Neuron (in vitro differentiated cells): ENCODE measurements around the gene CRYBA1.
"Not testable (repeated sequence)": the region's sequence is repeated elsewhere in the genome, so short reads cannot be mapped to it uniquely, and the experiment has no call there.

Experiments
- H2AFZ ChIP-seq: one replicate; pipeline ENCODE4 v1.6.1; 2013; ENCODE audit warnings: low read depth, mild to moderate bottlenecking, inconsistent platforms, low read length, moderate library complexity
- H3K27me3 ChIP-seq: one replicate; pipeline ENCODE4 v1.6.1; 2013; ENCODE audit warnings: low read length; ENCODE audit not compliant: insufficient read depth
- H3K36me3 ChIP-seq: one replicate; pipeline ENCODE4 v1.6.1; 2013; ENCODE audit warnings: low read length; ENCODE audit not compliant: insufficient read depth
- H3K4me1 ChIP-seq: one replicate; pipeline ENCODE4 v1.6.1; 2013; ENCODE audit warnings: low read length; ENCODE audit not compliant: insufficient read depth
- H3K4me3 ChIP-seq: 2 replicates; pipeline ENCODE4 v1.5.1; 2013; ENCODE audit warnings: mild to moderate bottlenecking, low read length, moderate library complexity
- H3K9me3 ChIP-seq: one replicate; pipeline ENCODE4 v1.6.1; 2013; ENCODE audit warnings: low read length

CRYBA1 gene

GRCh38 chr17:29263916-29264315 lies 17.3 kb downstream of the CRYBA1 start:
- Histone ChIP-seq H3K4me1 (no peaks in the 10 kb centered on the region), H2AFZ (no peak overlapping the region), H3K27me3 (no peaks in the 10 kb centered on the region), H3K4me3 (no peak overlapping the region), H3K9me3 (no peaks in the 10 kb centered on the region), H3K36me3 (peaks cover 78% of the 10 kb centered on the region)

DNA sequence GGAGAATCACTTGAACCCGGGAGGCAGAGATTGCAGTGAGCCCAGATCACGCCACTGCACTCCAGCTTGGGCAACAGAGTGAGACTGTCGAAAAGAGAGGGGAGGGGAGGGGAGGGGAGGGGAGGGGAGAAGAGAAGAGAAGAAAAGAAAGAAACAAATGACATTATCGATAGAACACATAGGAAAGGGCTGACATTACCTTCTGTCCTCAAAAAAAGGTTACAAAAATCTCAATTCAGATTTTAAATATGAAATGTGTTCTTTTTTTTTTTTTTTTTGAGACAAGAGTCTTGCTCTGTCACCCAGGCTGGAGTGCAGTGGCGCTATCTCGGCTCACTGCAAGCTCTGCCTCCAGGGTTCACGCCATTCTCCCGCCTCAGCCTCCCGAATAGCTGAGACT lies 25.3 kb downstream of the CRYBA1 start:
- Histone ChIP-seq H3K36me3 (peaks cover 61% of the 10 kb centered on the region), H3K9me3 (peaks cover 21% of the 10 kb centered on the region)
- not testable (repeated sequence) for H2AFZ ChIP-seq, H3K4me3 ChIP-seq, H3K4me1 ChIP-seq, H3K27me3 ChIP-seq

DNA sequence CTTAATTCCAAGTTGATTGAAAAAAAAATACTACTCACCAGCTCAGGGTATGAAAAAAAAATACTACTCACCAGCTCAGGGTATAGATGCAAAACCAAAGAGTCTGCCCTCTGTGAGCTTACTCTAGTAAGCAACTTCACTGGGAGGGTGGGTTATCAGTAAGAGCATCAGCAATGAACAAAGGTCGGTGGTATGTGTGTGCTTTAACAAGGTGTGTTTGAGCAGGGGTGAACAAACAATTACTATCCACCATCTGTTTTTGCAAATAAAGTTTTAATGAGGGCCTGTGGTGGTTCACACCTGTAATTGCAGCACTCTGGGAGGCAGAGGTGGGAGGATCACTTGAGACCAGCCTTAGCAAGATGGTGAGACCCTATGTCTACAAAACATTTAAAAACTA lies 27.3 kb downstream of the CRYBA1 start:
- H3K9me3 ChIP-seq, result peaks cover 38% of the 10 kb centered on the region
- H3K36me3 ChIP-seq, result peaks cover 69% of the 10 kb centered on the region

GRCh38 chr17:29278692-29279091 lies 32.0 kb downstream of the CRYBA1 start:
- Histone ChIP-seq H3K9me3 (peaks cover 65% of the 10 kb centered on the region), H3K4me1 (no peaks in the 10 kb centered on the region), H3K4me3 (no peak overlapping the region), H2AFZ (no peak overlapping the region), H3K36me3 (peaks cover 82% of the 10 kb centered on the region), H3K27me3 (no peaks in the 10 kb centered on the region)

More for the DNA sequence above, 27.3 kb downstream of the CRYBA1 start:
- H2AFZ ChIP-seq, result no peak overlapping the region
- no peak overlapping the region for H3K4me3 ChIP-seq
- no peaks in the 10 kb centered on the region for H3K27me3 ChIP-seq
- no peaks in the 10 kb centered on the region for H3K4me1 ChIP-seq

GRCh38 chr17:29279397-29280070 lies 32.9 kb downstream of the CRYBA1 start:
- H3K9me3 ChIP-seq, result peaks cover 61% of the 10 kb centered on the region
- no peaks in the 10 kb centered on the region for H3K4me1 ChIP-seq
- peaks cover 80% of the 10 kb centered on the region for H3K36me3 ChIP-seq
- H3K27me3 ChIP-seq, result no peaks in the 10 kb centered on the region
- H3K4me3 ChIP-seq, result no peak overlapping the region
- H2AFZ ChIP-seq, result no peak overlapping the region

DNA sequence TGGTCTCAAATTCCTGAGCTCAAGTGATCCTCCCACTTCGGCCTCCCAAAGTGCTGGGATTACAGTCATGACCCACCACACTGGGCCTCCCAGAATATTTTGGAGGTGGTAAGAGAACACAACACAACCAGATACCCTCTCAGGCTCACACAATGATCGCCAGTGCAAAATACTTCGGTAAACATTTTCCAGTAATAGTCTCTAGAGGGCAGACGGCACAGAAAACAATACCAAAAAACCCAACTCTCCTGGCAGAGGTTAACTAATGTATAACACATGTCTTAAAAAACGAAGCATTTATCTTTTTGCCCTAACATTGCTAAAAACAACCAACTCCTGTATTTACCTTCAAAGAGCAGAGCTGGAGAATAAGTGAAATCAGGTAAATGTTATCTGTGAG lies 36.8 kb downstream of the CRYBA1 start:
- H3K4me3 ChIP-seq, result no peak overlapping the region
- H2AFZ ChIP-seq, result no peak overlapping the region
- H3K36me3 ChIP-seq, result peaks cover 83% of the 10 kb centered on the region
- H3K27me3 ChIP-seq, result no peaks in the 10 kb centered on the region
- H3K4me1 ChIP-seq, result no peaks in the 10 kb centered on the region
- H3K9me3 ChIP-seq, result peaks cover 45% of the 10 kb centered on the region

- H3K36me3 ChIP-seq, result peaks cover 83% of the 10 kb centered on the region
Observed at GRCh38 chr17:29283961-29284360, 37.3 kb downstream of the CRYBA1 start.

GRCh38 chr17:29289852-29290251 lies 43.2 kb downstream of the CRYBA1 start:
- peaks cover 14% of the 10 kb centered on the region for H3K4me1 ChIP-seq
- H3K27me3 ChIP-seq, result no peaks in the 10 kb centered on the region
- H3K9me3 ChIP-seq, result peaks cover 12% of the 10 kb centered on the region
- peaks cover 54% of the 10 kb centered on the region for H3K36me3 ChIP-seq
- H2AFZ ChIP-seq, result no peak overlapping the region
- no peak overlapping the region for H3K4me3 ChIP-seq

More at GRCh38 chr17:29283961-29284360, 37.3 kb downstream of the CRYBA1 start:
- Histone ChIP-seq H2AFZ (no peak overlapping the region), H3K4me3 (no peak overlapping the region), H3K4me1 (no peaks in the 10 kb centered on the region), H3K27me3 (no peaks in the 10 kb centered on the region), H3K9me3 (peaks cover 44% of the 10 kb centered on the region)

GRCh38 chr17:29291163-29291752 lies 44.6 kb downstream of the CRYBA1 start:
- Histone ChIP-seq H3K36me3 (peaks cover 43% of the 10 kb centered on the region), H2AFZ (no peak overlapping the region), H3K4me1 (peaks cover 17% of the 10 kb centered on the region), H3K9me3 (peaks cover 10% of the 10 kb centered on the region), H3K4me3 (peak overlapping the region; percentile 73), H3K27me3 (no peaks in the 10 kb centered on the region)

DNA sequence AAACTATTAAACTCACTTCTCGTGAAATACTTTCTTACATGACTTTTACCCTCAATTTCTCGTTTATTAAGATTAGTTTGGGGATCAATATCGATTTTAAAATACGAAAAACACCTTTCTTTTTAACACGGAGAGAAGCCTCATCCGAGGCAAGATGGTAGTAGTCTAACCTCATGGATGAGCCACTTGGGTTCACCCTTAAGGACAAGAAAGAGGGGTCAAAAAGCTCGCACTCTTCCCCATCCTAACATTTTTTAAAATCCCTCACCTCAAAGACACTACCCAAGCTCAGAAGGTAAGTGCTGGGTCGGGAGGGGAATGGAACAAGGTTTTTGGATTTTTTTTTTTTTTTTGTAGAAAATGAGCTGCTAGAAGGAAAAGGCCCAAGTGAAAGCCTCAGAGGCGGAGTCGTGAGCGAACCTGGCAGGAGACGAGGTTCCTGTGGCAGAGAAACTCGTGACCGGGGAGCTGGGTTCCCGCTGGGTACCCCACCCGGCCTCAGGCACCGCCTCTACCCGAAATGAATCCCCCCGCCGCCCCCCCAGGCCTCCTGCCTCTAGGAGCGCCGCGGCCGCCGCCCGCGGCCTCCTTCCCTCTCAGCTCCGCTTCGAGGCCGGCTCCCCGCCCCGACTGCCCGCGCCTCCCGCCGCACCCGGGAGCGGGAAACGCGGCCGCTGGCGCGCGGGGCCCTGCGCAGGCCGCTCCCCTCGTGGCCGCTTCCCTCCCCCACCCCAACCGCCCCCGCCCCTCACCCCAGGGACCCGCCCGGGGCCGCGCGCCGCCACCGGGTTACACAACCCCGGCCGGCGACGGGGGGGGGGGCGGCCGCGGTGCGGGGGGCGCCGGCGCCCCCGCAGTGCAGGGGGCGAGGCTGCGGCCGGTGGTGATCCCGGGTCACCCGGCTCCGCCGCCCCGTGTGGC lies 45.7 kb downstream of the CRYBA1 start:
- Histone ChIP-seq H3K27me3 (no peaks in the 10 kb centered on the region), H3K36me3 (peaks cover 32% of the 10 kb centered on the region), H2AFZ (no peak overlapping the region), H3K9me3 (peaks cover 4% of the 10 kb centered on the region), H3K4me1 (peaks cover 17% of the 10 kb centered on the region), H3K4me3 (peak overlapping the region; percentile 73)

DNA sequence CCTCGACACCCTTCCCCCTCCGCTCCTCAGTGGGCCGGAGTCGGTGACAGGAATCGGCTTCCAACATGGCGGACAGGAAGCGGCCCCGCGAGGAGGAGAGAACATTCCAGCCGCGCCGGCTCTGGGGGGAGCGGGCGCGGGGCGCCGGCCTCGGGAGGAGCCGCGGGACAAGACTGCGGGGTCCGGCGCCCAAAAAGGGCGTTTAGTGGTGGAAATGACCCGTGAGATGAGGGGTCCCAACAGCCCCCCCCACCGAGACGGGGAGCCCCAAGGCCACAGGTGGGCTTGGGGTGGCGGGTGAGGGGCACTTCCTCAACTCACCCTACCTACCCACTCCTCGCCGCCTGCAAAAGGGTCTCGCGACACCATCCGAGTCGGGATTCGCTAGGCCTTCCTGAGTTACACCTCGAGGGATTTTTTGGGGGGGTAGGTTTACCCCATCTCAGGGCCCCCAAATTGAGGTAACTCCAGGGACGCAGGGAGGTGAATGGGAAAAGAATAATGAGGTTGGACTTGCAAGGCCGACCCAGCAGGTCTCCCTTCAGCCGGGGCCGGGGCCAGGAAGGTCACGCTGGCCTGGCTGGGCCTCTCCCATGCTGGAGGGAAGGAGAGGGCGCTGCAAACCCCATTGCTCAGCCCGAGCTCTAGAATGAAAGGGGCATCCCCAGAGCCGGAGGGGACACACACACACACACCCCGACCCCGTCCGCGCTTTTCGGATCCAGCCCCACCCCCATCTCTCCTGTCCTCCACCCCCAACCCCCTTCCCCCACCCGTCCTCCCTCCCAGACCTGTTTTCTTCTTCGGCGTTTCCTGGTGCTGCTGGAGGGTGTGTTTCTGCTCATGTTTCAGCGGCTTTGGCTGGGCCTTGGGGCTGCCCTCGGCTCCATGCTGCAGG lies 46.6 kb downstream of the CRYBA1 start:
- peaks cover 24% of the 10 kb centered on the region for H3K36me3 ChIP-seq
- H3K9me3 ChIP-seq, result peaks cover 3% of the 10 kb centered on the region
- no peak overlapping the region for H2AFZ ChIP-seq
- H3K27me3 ChIP-seq, result no peaks in the 10 kb centered on the region
- peaks cover 17% of the 10 kb centered on the region for H3K4me1 ChIP-seq
- peak overlapping the region; percentile 73 for H3K4me3 ChIP-seq

DNA sequence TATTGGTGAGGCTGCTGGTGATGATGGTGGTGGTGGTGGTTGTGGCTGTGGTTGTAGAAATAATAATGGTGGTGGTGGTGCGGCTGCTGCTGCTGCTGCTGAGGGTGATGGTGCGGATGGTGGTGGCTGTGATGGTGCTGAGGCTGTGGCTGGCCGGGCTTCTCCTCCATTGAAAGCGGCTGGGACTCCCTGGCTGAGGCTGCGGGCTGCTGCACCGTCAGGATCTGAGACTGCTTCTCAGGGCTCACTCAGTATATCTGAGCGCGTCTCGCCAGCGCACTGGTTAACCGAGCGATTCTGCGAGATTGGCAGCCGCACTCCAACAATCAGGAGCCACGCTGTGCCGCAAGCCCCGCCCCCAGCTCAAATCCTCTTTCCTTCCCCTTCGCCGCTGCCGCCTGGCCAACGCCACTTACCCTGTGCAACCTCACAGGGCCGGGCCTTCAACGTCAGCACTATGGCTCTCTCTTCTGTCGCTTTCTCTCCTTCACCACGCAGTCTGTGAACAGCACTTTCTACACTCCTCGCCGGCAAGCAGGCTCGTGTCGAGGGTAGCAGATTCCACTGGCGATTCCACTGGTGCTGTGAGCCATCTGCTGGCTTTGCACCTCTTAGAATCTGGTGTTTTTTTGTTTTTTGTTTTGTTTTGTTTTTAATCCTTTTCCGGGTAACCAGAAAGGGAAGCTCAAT lies 47.4 kb downstream of the CRYBA1 start, which contains the start of gene NUFIP2:
Gene NUFIP2 (minus strand): TSS at position 259 of the 690 bp plus-strand sequence. CDS start 89 bp downstream, at position 170.
- H3K4me3 ChIP-seq, result peak within 1 kb of the TSS; percentile 73
- H3K36me3 ChIP-seq, result peaks cover 17% of the 10 kb centered on the region
- H3K27me3 ChIP-seq, result no peaks in the 10 kb centered on the region
- peaks cover 17% of the 10 kb centered on the region for H3K4me1 ChIP-seq
- no peaks in the 10 kb centered on the region for H3K9me3 ChIP-seq
- peak within 1 kb of the TSS; percentile 2 for H2AFZ ChIP-seq
